ENCODE results near the gene SLC12A4.
"Not testable (repeated sequence)": the region's sequence is repeated elsewhere in the genome, so short reads cannot be mapped to it uniquely, and the experiment has no call there.

Gene SLC12A4

DNA sequence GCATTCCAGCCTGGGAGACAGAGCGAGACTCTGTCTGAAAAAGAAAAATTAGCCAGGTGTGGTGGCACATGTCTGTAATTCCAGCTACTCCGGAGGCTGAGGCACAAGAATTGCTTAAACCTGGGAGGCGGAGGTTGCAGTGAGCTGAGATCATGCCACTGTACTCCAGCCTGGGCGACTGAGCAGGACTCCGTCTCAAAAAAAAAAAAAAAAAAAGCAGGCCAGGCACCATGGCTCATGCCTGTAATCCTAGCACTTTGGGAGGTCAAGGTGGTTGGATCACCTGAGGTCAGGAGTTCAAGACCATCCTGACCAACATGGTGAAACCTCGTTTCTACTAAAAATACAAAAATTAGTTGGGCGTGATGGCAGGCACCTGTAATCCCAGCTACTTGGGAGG, 3.8 kb upstream of the SLC12A4 start:
- H3K9me3 ChIP-seq (ENCODE audit: control insufficient read depth in 5 of 5, low read length in 5 of 5); H3K27ac ChIP-seq (ENCODE audit: low read depth, low read length); H3K4me3 ChIP-seq (ENCODE audit: low read depth in 1 of 5, low read length in 5 of 5); H3K27me3 ChIP-seq (ENCODE audit: control insufficient read depth in 5 of 5, insufficient read depth in 4 of 5, low read length in 5 of 5); H3K36me3 ChIP-seq (ENCODE audit: control insufficient read depth in 5 of 5, insufficient read depth in 5 of 5, low read length in 5 of 5); H3K9ac ChIP-seq (ENCODE audit: low read length in 5 of 5): not testable (repeated sequence)
- H3K4me1 ChIP-seq (ENCODE audit: control insufficient read depth in 5 of 5, insufficient read depth in 5 of 5, low read length in 5 of 5), result peaks cover 2 to 16% (median 13%) of the 10 kb centered on the region in 5 donors

- H3K4me1 ChIP-seq (ENCODE audit: control insufficient read depth in 5 of 5, insufficient read depth in 5 of 5, low read length in 5 of 5), result peaks cover 14 to 28% (median 25%) of the 10 kb centered on the region in 5 donors
- H3K4me3 ChIP-seq (ENCODE audit: low read depth in 1 of 5, low read length in 5 of 5), result no peak overlapping the region
- H3K27me3 ChIP-seq (ENCODE audit: control insufficient read depth in 5 of 5, insufficient read depth in 4 of 5, low read length in 5 of 5), result no peaks in the 10 kb centered on the region
- no peaks in the 10 kb centered on the region for H3K36me3 ChIP-seq (ENCODE audit: control insufficient read depth in 5 of 5, insufficient read depth in 5 of 5, low read length in 5 of 5)
- H3K9ac ChIP-seq (ENCODE audit: low read length in 5 of 5), result no peak overlapping the region
- no peak overlapping the region for H3K27ac ChIP-seq (ENCODE audit: low read depth, low read length)
- H3K9me3 ChIP-seq (ENCODE audit: control insufficient read depth in 5 of 5, low read length in 5 of 5), result no peaks in the 10 kb centered on the region
Measured at GRCh38 chr16:67971111-67971510, 2.7 kb upstream of the SLC12A4 start.

GRCh38 chr16:67969254-67970039, 1.0 kb upstream of the SLC12A4 start:
- H3K4me1 ChIP-seq (ENCODE audit: control insufficient read depth in 5 of 5, insufficient read depth in 5 of 5, low read length in 5 of 5), result peaks cover 14 to 44% (median 39%) of the 10 kb centered on the region in 5 donors
- peak overlapping the region; percentile 91 for H3K27ac ChIP-seq (ENCODE audit: low read depth, low read length)
- H3K9me3 ChIP-seq (ENCODE audit: control insufficient read depth in 5 of 5, low read length in 5 of 5), result no peaks in the 10 kb centered on the region
- H3K4me3 ChIP-seq (ENCODE audit: low read depth in 1 of 5, low read length in 5 of 5), result peak overlapping the region; percentile 70 to 94 (median 84)
- no peaks in the 10 kb centered on the region for H3K27me3 ChIP-seq (ENCODE audit: control insufficient read depth in 5 of 5, insufficient read depth in 4 of 5, low read length in 5 of 5)
- peaks cover 0 to 5% (median 3%) of the 10 kb centered on the region in 5 donors for H3K36me3 ChIP-seq (ENCODE audit: control insufficient read depth in 5 of 5, insufficient read depth in 5 of 5, low read length in 5 of 5)
- H3K9ac ChIP-seq (ENCODE audit: low read length in 5 of 5), result peak overlapping the region; percentile 8 to 82 (median 82)

DNA sequence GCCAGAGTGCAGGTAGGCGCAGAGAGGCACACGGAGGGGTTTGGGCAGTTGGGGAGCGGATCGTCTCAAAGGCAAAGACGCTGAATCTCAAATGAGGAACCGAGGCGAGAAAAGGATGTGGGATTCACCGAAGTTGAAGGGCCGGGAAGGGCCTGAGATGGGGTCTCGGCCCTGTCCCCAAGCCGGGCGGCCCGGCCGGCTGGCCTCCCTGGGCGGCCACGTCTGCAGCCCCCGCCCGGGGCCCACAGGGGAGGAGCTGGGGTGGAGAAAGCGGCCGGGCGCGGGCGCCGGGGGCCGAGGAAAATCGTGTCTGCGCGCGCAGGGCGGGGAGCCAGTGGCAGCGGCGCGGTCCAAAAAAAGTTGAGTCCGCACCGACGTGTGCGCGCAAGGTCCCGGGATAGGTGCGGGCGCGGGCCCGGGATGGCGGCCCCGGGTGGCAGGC, 458 bp downstream of the SLC12A4 start:
- H3K4me1 ChIP-seq (ENCODE audit: control insufficient read depth in 5 of 5, insufficient read depth in 5 of 5, low read length in 5 of 5), result peaks cover 15 to 59% (median 53%) of the 10 kb centered on the region in 5 donors

GRCh38 chr16:67967183-67967957, 1.1 kb downstream of the SLC12A4 start:
- Histone ChIP-seq H3K4me1 (ENCODE audit: control insufficient read depth in 5 of 5, insufficient read depth in 5 of 5, low read length in 5 of 5) (peaks cover 18 to 65% (median 59%) of the 10 kb centered on the region in 5 donors), H3K27ac (ENCODE audit: low read depth, low read length) (peak overlapping the region; percentile 91), H3K9me3 (ENCODE audit: control insufficient read depth in 5 of 5, low read length in 5 of 5) (no peaks in the 10 kb centered on the region), H3K36me3 (ENCODE audit: control insufficient read depth in 5 of 5, insufficient read depth in 5 of 5, low read length in 5 of 5) (peaks cover 0 to 16% (median 12%) of the 10 kb centered on the region in 5 donors), H3K27me3 (ENCODE audit: control insufficient read depth in 5 of 5, insufficient read depth in 4 of 5, low read length in 5 of 5) (no peaks in the 10 kb centered on the region), H3K4me3 (ENCODE audit: low read depth in 1 of 5, low read length in 5 of 5) (peak overlapping the region; percentile 73 to 94 (median 84)), H3K9ac (ENCODE audit: low read length in 5 of 5) (peak overlapping the region; percentile 89 to 98 (median 92))

More for the DNA sequence above, 458 bp downstream of the SLC12A4 start:
- Histone ChIP-seq H3K9ac (ENCODE audit: low read length in 5 of 5) (peak overlapping the region; percentile 89 to 98 (median 92)), H3K4me3 (ENCODE audit: low read depth in 1 of 5, low read length in 5 of 5) (peak overlapping the region; percentile 73 to 94 (median 84)), H3K27ac (ENCODE audit: low read depth, low read length) (peak overlapping the region; percentile 91), H3K27me3 (ENCODE audit: control insufficient read depth in 5 of 5, insufficient read depth in 4 of 5, low read length in 5 of 5) (no peaks in the 10 kb centered on the region), H3K9me3 (ENCODE audit: control insufficient read depth in 5 of 5, low read length in 5 of 5) (no peaks in the 10 kb centered on the region), H3K36me3 (ENCODE audit: control insufficient read depth in 5 of 5, insufficient read depth in 5 of 5, low read length in 5 of 5) (peaks cover 0 to 10% (median 6%) of the 10 kb centered on the region in 5 donors)

GRCh38 chr16:67966549-67967182, 1.8 kb downstream of the SLC12A4 start:
- Histone ChIP-seq H3K9ac (ENCODE audit: low read length in 5 of 5) (peak overlapping the region; percentile 1 to 98 (median 89)), H3K27ac (ENCODE audit: low read depth, low read length) (peak overlapping the region; percentile 91), H3K27me3 (ENCODE audit: control insufficient read depth in 5 of 5, insufficient read depth in 4 of 5, low read length in 5 of 5) (no peaks in the 10 kb centered on the region), H3K4me1 (ENCODE audit: control insufficient read depth in 5 of 5, insufficient read depth in 5 of 5, low read length in 5 of 5) (peaks cover 18 to 72% (median 65%) of the 10 kb centered on the region in 5 donors), H3K4me3 (ENCODE audit: low read depth in 1 of 5, low read length in 5 of 5) (peak overlapping the region; percentile 73 to 94 (median 84)), H3K36me3 (ENCODE audit: control insufficient read depth in 5 of 5, insufficient read depth in 5 of 5, low read length in 5 of 5) (peaks cover 0 to 23% (median 19%) of the 10 kb centered on the region in 5 donors), H3K9me3 (ENCODE audit: control insufficient read depth in 5 of 5, low read length in 5 of 5) (no peaks in the 10 kb centered on the region)

DNA sequence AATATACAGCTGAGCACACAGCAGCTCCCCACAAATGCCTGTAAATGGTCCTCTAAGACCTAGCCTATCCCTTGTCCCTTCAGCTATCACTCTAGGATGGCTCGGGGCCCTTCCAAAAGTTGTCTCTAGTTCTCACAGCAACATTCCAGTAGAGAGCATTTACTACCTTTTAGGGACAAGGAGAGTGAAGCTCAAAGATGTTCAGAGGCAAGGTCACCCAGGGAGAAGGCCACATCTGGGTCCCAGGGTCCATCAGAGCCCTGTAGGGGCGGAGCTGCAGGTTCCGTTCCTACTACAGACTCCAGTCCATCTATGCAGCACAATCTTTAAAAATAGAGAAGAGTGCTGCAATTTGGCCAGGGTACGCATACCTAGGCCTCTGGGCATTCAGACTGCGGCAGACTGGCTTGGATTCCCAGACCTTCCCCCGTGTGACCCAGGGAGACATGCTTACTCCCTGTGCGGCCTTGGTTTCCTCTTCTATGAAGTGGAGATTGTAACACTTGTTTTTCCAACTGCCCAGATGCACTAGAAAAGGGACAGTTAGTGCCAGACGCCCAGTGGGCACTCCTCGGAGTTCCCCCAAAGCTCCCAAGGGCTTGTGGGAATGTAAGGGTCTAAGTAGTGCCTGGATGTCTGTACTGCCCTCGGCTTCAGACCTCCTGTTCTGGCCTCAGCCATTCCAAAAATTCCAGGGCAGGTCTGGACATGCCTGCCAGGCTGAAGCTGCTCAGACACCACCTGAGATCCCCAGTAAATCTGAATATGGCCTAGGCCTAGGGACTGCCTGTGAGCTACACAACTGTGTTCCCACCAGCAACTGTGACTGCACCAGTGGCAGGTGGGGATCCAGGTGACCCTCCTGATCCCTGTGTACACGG, 2.5 kb downstream of the SLC12A4 start:
- H3K9ac ChIP-seq (ENCODE audit: low read length in 5 of 5), result peak overlapping the region; percentile 1 to 98 (median 89)
- H3K4me1 ChIP-seq (ENCODE audit: control insufficient read depth in 5 of 5, insufficient read depth in 5 of 5, low read length in 5 of 5), result peaks cover 18 to 80% (median 72%) of the 10 kb centered on the region in 5 donors
- H3K27ac ChIP-seq (ENCODE audit: low read depth, low read length), result peak overlapping the region; percentile 91
- H3K36me3 ChIP-seq (ENCODE audit: control insufficient read depth in 5 of 5, insufficient read depth in 5 of 5, low read length in 5 of 5), result peaks cover 0 to 31% (median 27%) of the 10 kb centered on the region in 5 donors
- H3K4me3 ChIP-seq (ENCODE audit: low read depth in 1 of 5, low read length in 5 of 5), result peak overlapping the region; percentile 22 to 94 (median 84)
- no peaks in the 10 kb centered on the region for H3K27me3 ChIP-seq (ENCODE audit: control insufficient read depth in 5 of 5, insufficient read depth in 4 of 5, low read length in 5 of 5)
- H3K9me3 ChIP-seq (ENCODE audit: control insufficient read depth in 5 of 5, low read length in 5 of 5), result no peaks in the 10 kb centered on the region

GRCh38 chr16:67964477-67965131, 3.8 kb downstream of the SLC12A4 start:
- Histone ChIP-seq H3K9ac (ENCODE audit: low read length in 5 of 5) (no peak overlapping the region), H3K27ac (ENCODE audit: low read depth, low read length) (peak overlapping the region; percentile 84)

More at GRCh38 chr16:67964477-67965131, 3.8 kb downstream of the SLC12A4 start:
- Histone ChIP-seq H3K36me3 (ENCODE audit: control insufficient read depth in 5 of 5, insufficient read depth in 5 of 5, low read length in 5 of 5) (peaks cover 0 to 43% (median 40%) of the 10 kb centered on the region in 5 donors), H3K27me3 (ENCODE audit: control insufficient read depth in 5 of 5, insufficient read depth in 4 of 5, low read length in 5 of 5) (peaks cover 0 to under 1% (median 0%) of the 10 kb centered on the region in 5 donors), H3K4me1 (ENCODE audit: control insufficient read depth in 5 of 5, insufficient read depth in 5 of 5, low read length in 5 of 5) (peaks cover 25 to 93% (median 81%) of the 10 kb centered on the region in 5 donors), H3K9me3 (ENCODE audit: control insufficient read depth in 5 of 5, low read length in 5 of 5) (no peaks in the 10 kb centered on the region), H3K4me3 (ENCODE audit: low read depth in 1 of 5, low read length in 5 of 5) (peak overlapping the region in 2 of 5 donors; percentile 11 to 20)
